ENCODE measurements around the gene PDZRN4.

The PDZRN4 gene

GRCh38 chr12:41558671-41559070 lies 370.6 kb downstream of the PDZRN4 start:
- no peaks in the 10 kb centered on the region for H3K36me3 ChIP-seq (ENCODE audit: control insufficient read depth, insufficient read depth, low read length)
- no peaks in the 10 kb centered on the region for H3K27me3 ChIP-seq (ENCODE audit: control insufficient read depth, insufficient read depth, low read length, poor library complexity, severe bottlenecking)
- 100% methylated on average over 1 of the region's 1 CpG; no CpG with 5 or more reads in 1 of the 2 experiments for WGBS, 2 experiments
- H3K9me3 ChIP-seq (ENCODE audit: control insufficient read depth, low read length), result no peaks in the 10 kb centered on the region
- no peak overlapping the region for H3K27ac ChIP-seq (ENCODE audit: insufficient read depth, low read depth, low read length, poor library complexity, severe bottlenecking)
- H3K4me1 ChIP-seq (ENCODE audit: control insufficient read depth, insufficient read depth, low read length), result no peaks in the 10 kb centered on the region
- no peak overlapping the region for H3K4me3 ChIP-seq (ENCODE audit: insufficient read depth, low read depth, low read length)

DNA sequence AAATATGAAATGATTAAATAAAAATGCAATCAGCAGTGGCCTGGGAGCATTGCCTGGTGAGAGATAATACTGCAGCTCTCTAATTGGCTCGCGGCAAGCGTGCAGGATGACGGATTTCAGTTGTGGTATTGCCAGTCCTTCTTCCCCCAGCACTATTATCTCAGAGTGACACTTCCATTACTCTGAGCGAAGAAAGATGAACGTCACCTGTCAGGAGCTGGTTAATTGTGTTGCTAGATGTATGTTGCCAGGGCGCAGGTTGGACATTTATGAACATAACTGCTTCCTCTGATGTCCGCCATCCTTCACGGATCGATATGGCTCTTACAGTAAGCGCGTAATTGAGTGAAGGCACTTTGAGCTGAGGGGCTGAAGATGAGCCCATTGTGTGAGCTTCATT lies 374.9 kb downstream of the PDZRN4 start:
- no peaks in the 10 kb centered on the region for H3K36me3 ChIP-seq (ENCODE audit: control insufficient read depth, insufficient read depth, low read length)
- no peak overlapping the region for H3K27ac ChIP-seq (ENCODE audit: insufficient read depth, low read depth, low read length, poor library complexity, severe bottlenecking)
- 97 to 98% methylated on average over 12 of the region's 12 CpGs for WGBS, 2 experiments
- no peaks in the 10 kb centered on the region for H3K4me1 ChIP-seq (ENCODE audit: control insufficient read depth, insufficient read depth, low read length)
- no peak overlapping the region for H3K4me3 ChIP-seq (ENCODE audit: insufficient read depth, low read depth, low read length)
- H3K27me3 ChIP-seq (ENCODE audit: control insufficient read depth, insufficient read depth, low read length, poor library complexity, severe bottlenecking), result no peaks in the 10 kb centered on the region
- no peaks in the 10 kb centered on the region for H3K9me3 ChIP-seq (ENCODE audit: control insufficient read depth, low read length)

- H3K9me3 ChIP-seq (ENCODE audit: control insufficient read depth, low read length), result no peaks in the 10 kb centered on the region
- no peak overlapping the region for H3K4me3 ChIP-seq (ENCODE audit: insufficient read depth, low read depth, low read length)
- H3K27me3 ChIP-seq (ENCODE audit: control insufficient read depth, insufficient read depth, low read length, poor library complexity, severe bottlenecking), result no peaks in the 10 kb centered on the region
- no CpG with 5 or more reads among the region's 1 CpG for WGBS, 2 experiments
- H3K4me1 ChIP-seq (ENCODE audit: control insufficient read depth, insufficient read depth, low read length), result no peaks in the 10 kb centered on the region
- H3K36me3 ChIP-seq (ENCODE audit: control insufficient read depth, insufficient read depth, low read length), result no peaks in the 10 kb centered on the region
- no peak overlapping the region for H3K27ac ChIP-seq (ENCODE audit: insufficient read depth, low read depth, low read length, poor library complexity, severe bottlenecking)
These were observed 376.7 kb downstream of the PDZRN4 start for GRCh38 chr12:41564816-41565215.

GRCh38 chr12:41566703-41567102 lies 378.6 kb downstream of the PDZRN4 start:
- no peaks in the 10 kb centered on the region for H3K9me3 ChIP-seq (ENCODE audit: control insufficient read depth, low read length)
- no peak overlapping the region for H3K4me3 ChIP-seq (ENCODE audit: insufficient read depth, low read depth, low read length)
- no peak overlapping the region for H3K27ac ChIP-seq (ENCODE audit: insufficient read depth, low read depth, low read length, poor library complexity, severe bottlenecking)
- WGBS, 2 experiments, result 91 to 93% methylated on average over 2 of the region's 2 CpGs
- H3K36me3 ChIP-seq (ENCODE audit: control insufficient read depth, insufficient read depth, low read length), result no peaks in the 10 kb centered on the region
- no peaks in the 10 kb centered on the region for H3K4me1 ChIP-seq (ENCODE audit: control insufficient read depth, insufficient read depth, low read length)
- no peaks in the 10 kb centered on the region for H3K27me3 ChIP-seq (ENCODE audit: control insufficient read depth, insufficient read depth, low read length, poor library complexity, severe bottlenecking)

DNA sequence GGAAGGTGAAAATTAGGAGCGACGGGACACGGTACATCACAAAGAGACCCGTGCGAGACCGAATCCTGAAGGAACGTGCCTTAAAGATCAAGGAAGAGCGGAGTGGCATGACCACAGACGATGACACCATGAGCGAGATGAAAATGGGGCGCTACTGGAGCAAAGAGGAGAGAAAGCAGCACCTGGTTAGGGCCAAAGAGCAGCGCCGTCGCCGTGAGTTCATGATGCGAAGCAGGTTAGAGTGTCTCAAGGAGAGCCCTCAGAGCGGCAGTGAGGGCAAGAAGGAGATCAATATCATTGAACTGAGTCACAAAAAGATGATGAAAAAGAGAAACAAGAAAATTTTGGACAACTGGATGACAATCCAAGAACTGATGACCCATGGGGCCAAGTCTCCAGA lies 385.3 kb downstream of the PDZRN4 start:
- no peaks in the 10 kb centered on the region for H3K36me3 ChIP-seq (ENCODE audit: control insufficient read depth, insufficient read depth, low read length)
- H3K9me3 ChIP-seq (ENCODE audit: control insufficient read depth, low read length), result no peaks in the 10 kb centered on the region
- no peak overlapping the region for H3K4me3 ChIP-seq (ENCODE audit: insufficient read depth, low read depth, low read length)
- peaks cover 6% of the 10 kb centered on the region for H3K4me1 ChIP-seq (ENCODE audit: control insufficient read depth, insufficient read depth, low read length)
- H3K27me3 ChIP-seq (ENCODE audit: control insufficient read depth, insufficient read depth, low read length, poor library complexity, severe bottlenecking), result no peaks in the 10 kb centered on the region
- WGBS, 2 experiments, result 94 to 98% methylated on average over 17 of the region's 17 CpGs
- H3K27ac ChIP-seq (ENCODE audit: insufficient read depth, low read depth, low read length, poor library complexity, severe bottlenecking), result no peak overlapping the region

DNA sequence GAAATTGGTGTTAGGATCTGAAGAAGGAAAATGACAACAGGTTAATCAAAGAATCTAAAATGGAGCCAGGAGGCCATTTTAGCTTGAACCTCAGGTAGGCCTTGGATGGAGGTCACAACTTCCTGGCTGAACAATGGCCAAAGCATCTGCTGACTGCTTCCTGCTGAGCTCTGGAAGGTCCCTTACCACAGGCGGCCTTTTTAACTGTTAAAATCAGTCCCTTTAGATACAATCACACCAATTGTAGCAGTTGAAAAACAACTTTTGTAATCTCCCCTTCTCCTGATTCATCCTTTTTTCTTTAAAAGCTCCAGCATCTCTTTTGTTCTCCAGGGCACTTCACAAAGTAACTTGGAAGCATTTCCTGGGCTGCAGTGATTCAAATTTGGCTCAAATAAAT lies 388.8 kb downstream of the PDZRN4 start:
- 13 to 14% methylated on average over 1 of the region's 1 CpG for WGBS, 2 experiments
- Histone ChIP-seq H3K27me3 (ENCODE audit: control insufficient read depth, insufficient read depth, low read length, poor library complexity, severe bottlenecking) (no peaks in the 10 kb centered on the region), H3K4me1 (ENCODE audit: control insufficient read depth, insufficient read depth, low read length) (peaks cover 6% of the 10 kb centered on the region), H3K9me3 (ENCODE audit: control insufficient read depth, low read length) (no peaks in the 10 kb centered on the region), H3K4me3 (ENCODE audit: insufficient read depth, low read depth, low read length) (no peak overlapping the region), H3K27ac (ENCODE audit: insufficient read depth, low read depth, low read length, poor library complexity, severe bottlenecking) (no peak overlapping the region), H3K36me3 (ENCODE audit: control insufficient read depth, insufficient read depth, low read length) (no peaks in the 10 kb centered on the region)

DNA sequence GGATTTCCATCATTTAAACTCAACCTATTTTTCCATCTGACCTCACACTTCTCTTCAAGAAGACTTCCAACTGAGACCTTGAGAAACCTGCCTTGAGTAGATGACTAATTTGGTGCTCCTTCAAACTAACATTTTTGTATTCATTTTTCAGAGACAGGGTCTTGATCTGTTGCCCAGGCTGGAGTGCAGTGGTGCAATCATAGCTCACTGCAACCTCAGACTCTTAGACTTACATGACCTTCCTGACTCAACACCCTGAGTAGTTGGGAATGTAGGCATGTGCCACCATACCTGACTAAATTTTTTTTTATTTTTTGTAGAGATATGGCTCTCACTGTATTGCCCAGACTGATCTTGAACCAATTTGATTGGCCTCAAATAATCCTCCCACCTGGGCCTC lies 389.9 kb downstream of the PDZRN4 start:
- H3K27ac ChIP-seq (ENCODE audit: insufficient read depth, low read depth, low read length, poor library complexity, severe bottlenecking), result no peak overlapping the region
- no peaks in the 10 kb centered on the region for H3K9me3 ChIP-seq (ENCODE audit: control insufficient read depth, low read length)
- peaks cover 6% of the 10 kb centered on the region for H3K4me1 ChIP-seq (ENCODE audit: control insufficient read depth, insufficient read depth, low read length)
- no peaks in the 10 kb centered on the region for H3K36me3 ChIP-seq (ENCODE audit: control insufficient read depth, insufficient read depth, low read length)
- no peak overlapping the region for H3K4me3 ChIP-seq (ENCODE audit: insufficient read depth, low read depth, low read length)
- H3K27me3 ChIP-seq (ENCODE audit: control insufficient read depth, insufficient read depth, low read length, poor library complexity, severe bottlenecking), result no peaks in the 10 kb centered on the region

GRCh38 chr12:41585784-41586183 lies 397.7 kb downstream of the PDZRN4 start:
- no peak overlapping the region for H3K4me3 ChIP-seq (ENCODE audit: insufficient read depth, low read depth, low read length)

DNA sequence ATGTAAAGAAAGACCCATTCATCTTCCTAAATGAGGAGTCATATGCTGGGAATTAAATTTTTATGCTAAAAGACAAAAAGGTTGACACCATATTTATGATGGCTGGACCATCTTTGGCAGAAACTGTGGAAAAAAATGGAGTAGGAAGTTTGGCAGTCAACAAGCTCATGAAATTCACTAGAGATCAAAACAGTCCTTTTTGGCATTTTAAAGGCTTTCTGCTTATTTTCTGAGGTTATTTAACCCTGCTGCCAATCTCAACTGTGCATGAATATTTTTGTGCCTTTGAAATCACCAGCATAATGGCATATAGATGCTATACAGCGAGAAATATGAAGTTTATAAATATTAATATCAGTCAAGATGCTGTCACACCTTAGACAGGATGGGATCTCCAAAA lies 399.5 kb downstream of the PDZRN4 start:
- Histone ChIP-seq H3K4me1 (ENCODE audit: control insufficient read depth, insufficient read depth, low read length) (no peaks in the 10 kb centered on the region), H3K9me3 (ENCODE audit: control insufficient read depth, low read length) (no peaks in the 10 kb centered on the region), H3K27me3 (ENCODE audit: control insufficient read depth, insufficient read depth, low read length, poor library complexity, severe bottlenecking) (no peaks in the 10 kb centered on the region), H3K4me3 (ENCODE audit: insufficient read depth, low read depth, low read length) (no peak overlapping the region), H3K27ac (ENCODE audit: insufficient read depth, low read depth, low read length, poor library complexity, severe bottlenecking) (no peak overlapping the region), H3K36me3 (ENCODE audit: control insufficient read depth, insufficient read depth, low read length) (no peaks in the 10 kb centered on the region)
- no CpG with 5 or more reads among the region's 1 CpG for WGBS, 2 experiments

More at GRCh38 chr12:41585784-41586183, 397.7 kb downstream of the PDZRN4 start:
- no peaks in the 10 kb centered on the region for H3K4me1 ChIP-seq (ENCODE audit: control insufficient read depth, insufficient read depth, low read length)
- H3K27me3 ChIP-seq (ENCODE audit: control insufficient read depth, insufficient read depth, low read length, poor library complexity, severe bottlenecking), result no peaks in the 10 kb centered on the region
- H3K27ac ChIP-seq (ENCODE audit: insufficient read depth, low read depth, low read length, poor library complexity, severe bottlenecking), result no peak overlapping the region
- no peaks in the 10 kb centered on the region for H3K9me3 ChIP-seq (ENCODE audit: control insufficient read depth, low read length)
- H3K36me3 ChIP-seq (ENCODE audit: control insufficient read depth, insufficient read depth, low read length), result no peaks in the 10 kb centered on the region
- 98 to 100% methylated on average over 2 to 3 of the region's 3 CpGs for WGBS, 2 experiments

GRCh38 chr12:41589878-41590277 lies 401.8 kb downstream of the PDZRN4 start:
- WGBS, 2 experiments, result 93% methylated on average over 4 of the region's 4 CpGs
- no peaks in the 10 kb centered on the region for H3K4me1 ChIP-seq (ENCODE audit: control insufficient read depth, insufficient read depth, low read length)
- H3K36me3 ChIP-seq (ENCODE audit: control insufficient read depth, insufficient read depth, low read length), result no peaks in the 10 kb centered on the region
- H3K9me3 ChIP-seq (ENCODE audit: control insufficient read depth, low read length), result no peaks in the 10 kb centered on the region
- no peaks in the 10 kb centered on the region for H3K27me3 ChIP-seq (ENCODE audit: control insufficient read depth, insufficient read depth, low read length, poor library complexity, severe bottlenecking)
- no peak overlapping the region for H3K4me3 ChIP-seq (ENCODE audit: insufficient read depth, low read depth, low read length)
- no peak overlapping the region for H3K27ac ChIP-seq (ENCODE audit: insufficient read depth, low read depth, low read length, poor library complexity, severe bottlenecking)

DNA sequence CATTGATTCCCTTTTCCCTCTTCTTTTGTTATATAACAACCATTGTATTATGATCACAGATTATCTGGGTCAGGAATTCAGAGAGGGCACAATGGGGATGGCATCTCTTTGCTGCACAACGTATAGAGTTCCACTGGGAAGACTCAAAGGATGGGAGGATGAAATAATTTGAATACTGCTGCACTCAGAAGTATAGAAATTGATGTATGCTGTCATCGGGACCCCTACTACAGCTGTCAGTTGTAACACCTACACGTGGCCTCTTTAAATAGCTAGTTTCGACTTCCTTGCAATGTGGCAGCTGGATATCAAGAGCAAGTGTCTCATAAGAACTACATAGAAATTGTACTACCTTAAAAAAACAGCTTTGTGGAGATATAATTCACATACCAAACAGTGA lies 408.1 kb downstream of the PDZRN4 start:
- Histone ChIP-seq H3K4me1 (ENCODE audit: control insufficient read depth, insufficient read depth, low read length) (no peaks in the 10 kb centered on the region), H3K9me3 (ENCODE audit: control insufficient read depth, low read length) (no peaks in the 10 kb centered on the region), H3K27me3 (ENCODE audit: control insufficient read depth, insufficient read depth, low read length, poor library complexity, severe bottlenecking) (no peaks in the 10 kb centered on the region), H3K36me3 (ENCODE audit: control insufficient read depth, insufficient read depth, low read length) (no peaks in the 10 kb centered on the region), H3K4me3 (ENCODE audit: insufficient read depth, low read depth, low read length) (no peak overlapping the region), H3K27ac (ENCODE audit: insufficient read depth, low read depth, low read length, poor library complexity, severe bottlenecking) (no peak overlapping the region)
- 68% methylated on average over 4 of the region's 4 CpGs for WGBS, 2 experiments

Measured in ectodermal cell (in vitro differentiated cells).